ENCODE results near the gene ZNF207.
"Not testable (repeated sequence)": the region's sequence is repeated elsewhere in the genome, so short reads cannot be mapped to it uniquely, and the experiment has no call there.

ZNF207 gene

GRCh38 chr17:32349854-32350665 lies at the start of gene ZNF207:
TSS of gene ZNF207 (plus strand) at chr17:32350157. CDS start at chr17:32350286, 129 bp downstream.
- DNase-seq: peak; percentile 94

- no peak for DNase-seq
Measured at GRCh38 chr17:32302037-32302436, 47.9 kb upstream of the ZNF207 start.

- DNase-seq: no peak
Measured at GRCh38 chr17:32302860-32303649, 46.9 kb upstream of the ZNF207 start.

- no peak for DNase-seq
Measured at GRCh38 chr17:32303781-32304288, 46.1 kb upstream of the ZNF207 start.

GRCh38 chr17:32305049-32305448 lies 44.9 kb upstream of the ZNF207 start:
- DNase-seq: no peak

GRCh38 chr17:32307658-32308057 lies 42.3 kb upstream of the ZNF207 start:
- no peak for DNase-seq

GRCh38 chr17:32311028-32311536 lies 38.9 kb upstream of the ZNF207 start:
- DNase-seq: no peak

- no peak for DNase-seq
Measured at GRCh38 chr17:32314636-32315035, 35.3 kb upstream of the ZNF207 start.

GRCh38 chr17:32315171-32315570 lies 34.8 kb upstream of the ZNF207 start:
- no peak for DNase-seq

- not testable (repeated sequence) for DNase-seq
Measured at GRCh38 chr17:32316653-32317052, 33.3 kb upstream of the ZNF207 start.

- no peak for DNase-seq
Measured at GRCh38 chr17:32317353-32317752, 32.6 kb upstream of the ZNF207 start.

GRCh38 chr17:32318071-32318470 lies 31.9 kb upstream of the ZNF207 start:
- DNase-seq: no peak

GRCh38 chr17:32319548-32319905 lies 30.4 kb upstream of the ZNF207 start:
- DNase-seq: peak; percentile 83

- not testable (repeated sequence) for DNase-seq
Measured at GRCh38 chr17:32320080-32320479, 29.9 kb upstream of the ZNF207 start.

- no peak for DNase-seq
Measured at GRCh38 chr17:32320847-32321246, 29.1 kb upstream of the ZNF207 start.

- no peak for DNase-seq
Measured at GRCh38 chr17:32323046-32323445, 26.9 kb upstream of the ZNF207 start.

- DNase-seq: no peak
Measured at GRCh38 chr17:32323811-32324491, 26.0 kb upstream of the ZNF207 start.

- no peak for DNase-seq
Measured at GRCh38 chr17:32327911-32328310, 22.0 kb upstream of the ZNF207 start.

- DNase-seq: no peak
Measured at GRCh38 chr17:32330147-32330546, 19.8 kb upstream of the ZNF207 start.

GRCh38 chr17:32331243-32332040 lies 18.5 kb upstream of the ZNF207 start:
- DNase-seq: no peak

- no peak for DNase-seq
Measured at GRCh38 chr17:32333187-32333586, 16.8 kb upstream of the ZNF207 start.

GRCh38 chr17:32335046-32335445 lies 14.9 kb upstream of the ZNF207 start:
- no peak for DNase-seq
